ENCODE results near the gene TTR. TPM values are rescaled to one million over a fixed set of nuclear protein-coding genes. Genes with fewer than 3 reads are reported as not detected.

The TTR gene
- total and polyA plus RNA-seq, 2 of the 13 experiments (the other 11 are each of a cell fraction or from before 2014, with no cell fraction given): 91.3 to 496 TPM

- TF ChIP-seq SRSF1 (optimal IDR thresholded peaks at IDR 0.05; ENCODE audit: low read depth, low read length) (no peak), REST (IDR thresholded peaks at IDR 0.05; ENCODE audit: borderline replicate concordance in 1 of 2, low read depth in 1 of 2, low read length in 2 of 2) (no peak), MXD4 (CRISPR knock-in tag; IDR thresholded peaks at IDR 0.05) (no peak), ZC3H13 (CRISPR knock-in tag; IDR thresholded peaks at IDR 0.05) (no peak), STAT5B (CRISPR knock-in tag; IDR thresholded peaks at IDR 0.05) (no peak), ZNF282 (IDR thresholded peaks at IDR 0.05; ENCODE audit: partially characterized antibody) (no peak), FOXP4 (CRISPR knock-in tag; IDR thresholded peaks at IDR 0.05) (0 out of 2 replicates have a peak, but pooled peaks have one; percentile 29), NBN (conservative IDR thresholded peaks at IDR 0.05) (no peak), HMGA1 (CRISPR knock-in tag; conservative IDR thresholded peaks at IDR 0.05) (no peak), TBL1XR1 (IDR thresholded peaks at IDR 0.05; ENCODE audit: borderline replicate concordance, low read length, partially characterized antibody) (no peak), ELF3 (CRISPR knock-in tag; IDR thresholded peaks at IDR 0.05) (peak; percentile 79), REPIN1 (CRISPR knock-in tag; IDR thresholded peaks at IDR 0.05; ENCODE audit: borderline replicate concordance, low read depth) (no peak), FLYWCH1 (CRISPR knock-in tag; IDR thresholded peaks at IDR 0.05) (no peak), MYC (CRISPR knock-in tag; IDR thresholded peaks at IDR 0.05; ENCODE audit: borderline replicate concordance) (no peak), NR2F6 (IDR thresholded peaks at IDR 0.05) (no peak), NR2F6 (CRISPR knock-in tag; IDR thresholded peaks at IDR 0.05) (no peak), MEIS2 (CRISPR knock-in tag; IDR thresholded peaks at IDR 0.05) (no peak), ZNF780A (CRISPR knock-in tag; IDR thresholded peaks at IDR 0.05) (no peak)
- TF ChIP-seq, protein P1, sequence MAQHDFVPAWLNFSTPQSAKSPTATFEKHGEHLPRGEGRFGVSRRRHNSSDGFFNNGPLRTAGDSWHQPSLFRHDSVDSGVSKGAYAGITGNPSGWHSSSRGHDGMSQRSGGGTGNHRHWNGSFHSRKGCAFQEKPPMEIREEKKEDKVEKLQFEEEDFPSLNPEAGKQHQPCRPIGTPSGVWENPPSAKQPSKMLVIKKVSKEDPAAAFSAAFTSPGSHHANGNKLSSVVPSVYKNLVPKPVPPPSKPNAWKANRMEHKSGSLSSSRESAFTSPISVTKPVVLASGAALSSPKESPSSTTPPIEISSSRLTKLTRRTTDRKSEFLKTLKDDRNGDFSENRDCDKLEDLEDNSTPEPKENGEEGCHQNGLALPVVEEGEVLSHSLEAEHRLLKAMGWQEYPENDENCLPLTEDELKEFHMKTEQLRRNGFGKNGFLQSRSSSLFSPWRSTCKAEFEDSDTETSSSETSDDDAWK (CRISPR knock-in tag; IDR thresholded peaks at IDR 0.05): no peak
- TF ChIP-seq, protein P2, sequence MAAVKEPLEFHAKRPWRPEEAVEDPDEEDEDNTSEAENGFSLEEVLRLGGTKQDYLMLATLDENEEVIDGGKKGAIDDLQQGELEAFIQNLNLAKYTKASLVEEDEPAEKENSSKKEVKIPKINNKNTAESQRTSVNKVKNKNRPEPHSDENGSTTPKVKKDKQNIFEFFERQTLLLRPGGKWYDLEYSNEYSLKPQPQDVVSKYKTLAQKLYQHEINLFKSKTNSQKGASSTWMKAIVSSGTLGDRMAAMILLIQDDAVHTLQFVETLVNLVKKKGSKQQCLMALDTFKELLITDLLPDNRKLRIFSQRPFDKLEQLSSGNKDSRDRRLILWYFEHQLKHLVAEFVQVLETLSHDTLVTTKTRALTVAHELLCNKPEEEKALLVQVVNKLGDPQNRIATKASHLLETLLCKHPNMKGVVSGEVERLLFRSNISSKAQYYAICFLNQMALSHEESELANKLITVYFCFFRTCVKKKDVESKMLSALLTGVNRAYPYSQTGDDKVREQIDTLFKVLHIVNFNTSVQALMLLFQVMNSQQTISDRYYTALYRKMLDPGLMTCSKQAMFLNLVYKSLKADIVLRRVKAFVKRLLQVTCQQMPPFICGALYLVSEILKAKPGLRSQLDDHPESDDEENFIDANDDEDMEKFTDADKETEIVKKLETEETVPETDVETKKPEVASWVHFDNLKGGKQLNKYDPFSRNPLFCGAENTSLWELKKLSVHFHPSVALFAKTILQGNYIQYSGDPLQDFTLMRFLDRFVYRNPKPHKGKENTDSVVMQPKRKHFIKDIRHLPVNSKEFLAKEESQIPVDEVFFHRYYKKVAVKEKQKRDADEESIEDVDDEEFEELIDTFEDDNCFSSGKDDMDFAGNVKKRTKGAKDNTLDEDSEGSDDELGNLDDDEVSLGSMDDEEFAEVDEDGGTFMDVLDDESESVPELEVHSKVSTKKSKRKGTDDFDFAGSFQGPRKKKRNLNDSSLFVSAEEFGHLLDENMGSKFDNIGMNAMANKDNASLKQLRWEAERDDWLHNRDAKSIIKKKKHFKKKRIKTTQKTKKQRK (IDR thresholded peaks at IDR 0.05; ENCODE audit: low read length): no peak
Observed at GRCh38 chr18:31565782-31566512, 25.7 kb upstream of the TTR start (continued).

All from HepG2 (cell line).